Fibroblast of lung (primary cell): ENCODE results near the gene MAML2.

Source experiments
- CTCF ChIP-seq, 2 donors: IDR thresholded peaks in 1 of 2; conservative IDR thresholded peaks in 1 of 2; 1 replicate in 1 of 2; 2 replicates in 1 of 2; pipeline ENCODE4 v1.5.1; 2011 to 2012; ENCODE audit warnings: low read length in 2 of 2, control low read depth in 1 of 2, inconsistent platforms in 1 of 2, low read depth in 1 of 2, mild to moderate bottlenecking in 1 of 2
- EZH2 ChIP-seq: IDR thresholded peaks from 2 replicates; pipeline ENCODE4 v1.5.1; 2012; ENCODE audit warnings: low read length, control low read depth, mild to moderate bottlenecking; ENCODE audit errors: missing control alignments

- TF ChIP-seq CTCF (conservative IDR thresholded peaks at IDR 0.05 in 1 of 2, IDR thresholded peaks at IDR 0.05 in 1 of 2; ENCODE audit: low read depth in 1 of 2, low read length in 2 of 2) (no peak), EZH2 (no peak)
Measured at GRCh38 chr11:96256215-96257011, 86.6 kb downstream of the MAML2 start.
